AG08395 (cell line): ENCODE measurements around the gene TBC1D19.
"Not testable (repeated sequence)": the region's sequence is repeated elsewhere in the genome, so short reads cannot be mapped to it uniquely, and the experiment has no call there.

ENCODE experiments used
- DNase-seq: peaks from one replicate; pipeline ENCODE4 v3.0.0; 2012; ENCODE audit warnings: mixed read lengths, low spot score

The TBC1D19 gene, protein sequence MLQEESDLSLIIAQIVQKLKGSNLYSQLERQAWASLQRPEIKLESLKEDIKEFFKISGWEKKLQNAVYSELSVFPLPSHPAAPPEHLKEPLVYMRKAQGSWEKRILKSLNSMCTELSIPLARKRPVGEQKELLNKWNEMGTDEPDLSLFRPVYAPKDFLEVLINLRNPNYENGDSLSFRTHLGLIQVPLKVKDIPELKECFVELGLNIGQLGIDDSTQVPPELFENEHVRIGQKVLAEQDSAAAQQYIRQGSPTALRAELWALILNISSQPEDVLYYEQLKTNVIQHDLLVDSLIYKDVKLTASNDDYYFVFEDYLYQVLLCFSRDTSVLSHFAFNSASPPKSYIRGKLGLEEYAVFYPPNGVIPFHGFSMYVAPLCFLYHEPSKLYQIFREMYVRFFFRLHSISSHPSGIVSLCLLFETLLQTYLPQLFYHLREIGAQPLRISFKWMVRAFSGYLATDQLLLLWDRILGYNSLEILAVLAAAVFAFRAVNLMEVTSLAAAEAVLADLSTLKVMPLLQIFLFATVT

GRCh38 chr4:26583865-26584652 lies at the start of gene TBC1D19:
TSS of gene TBC1D19 (plus strand) at chr4:26584084. CDS start at chr4:26584194, 110 bp downstream.
- DNase-seq: peak; percentile 93

DNA sequence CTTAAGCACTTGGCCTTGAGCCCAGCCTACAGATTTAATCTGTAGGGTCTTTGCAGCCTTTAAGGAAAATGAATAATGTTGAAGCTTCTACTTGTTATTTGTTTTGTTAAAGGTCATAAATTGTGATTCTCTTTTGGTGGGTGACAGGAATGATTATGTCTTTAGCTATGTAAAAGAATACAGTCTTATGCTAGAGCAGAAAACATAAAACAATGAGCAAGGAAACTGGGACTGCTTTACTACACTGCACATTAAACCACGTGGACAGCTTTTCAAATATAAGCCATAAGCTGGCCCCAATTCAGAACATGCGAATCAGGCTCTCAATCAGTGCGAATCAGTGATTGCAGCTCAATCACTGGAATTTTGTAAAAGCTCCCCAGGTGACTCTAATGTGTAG lies 40.9 kb upstream of the TBC1D19 start:
- DNase-seq: no peak

DNA sequence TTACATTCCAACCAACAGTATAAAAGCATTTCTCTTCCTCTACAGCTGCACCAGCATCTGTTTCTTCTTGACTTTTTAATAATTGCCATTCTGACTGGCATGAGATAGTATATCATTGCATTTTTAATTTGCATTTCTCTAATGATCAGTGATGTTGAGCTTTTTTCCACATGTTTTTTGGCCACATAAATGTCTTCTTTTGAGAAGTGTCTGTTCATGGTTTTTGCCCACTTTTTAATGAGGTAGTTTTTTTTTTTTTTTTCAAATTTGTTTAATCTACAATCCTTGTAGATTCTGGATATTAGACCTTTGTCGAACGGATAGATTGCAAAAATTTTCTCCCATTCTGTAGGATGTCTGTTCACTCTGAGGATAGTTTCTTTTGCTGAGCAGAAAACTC lies 39.5 kb upstream of the TBC1D19 start:
- no peak for DNase-seq

GRCh38 chr4:26548379-26548778 lies 35.5 kb upstream of the TBC1D19 start:
- DNase-seq: not testable (repeated sequence)

- peak; percentile 94 for DNase-seq
These were observed 26.7 kb upstream of the TBC1D19 start for GRCh38 chr4:26557164-26557563.

GRCh38 chr4:26558166-26558895 lies 25.6 kb upstream of the TBC1D19 start:
- no peak for DNase-seq

- no peak for DNase-seq
These were observed 17.8 kb upstream of the TBC1D19 start for GRCh38 chr4:26566133-26566532.

DNA sequence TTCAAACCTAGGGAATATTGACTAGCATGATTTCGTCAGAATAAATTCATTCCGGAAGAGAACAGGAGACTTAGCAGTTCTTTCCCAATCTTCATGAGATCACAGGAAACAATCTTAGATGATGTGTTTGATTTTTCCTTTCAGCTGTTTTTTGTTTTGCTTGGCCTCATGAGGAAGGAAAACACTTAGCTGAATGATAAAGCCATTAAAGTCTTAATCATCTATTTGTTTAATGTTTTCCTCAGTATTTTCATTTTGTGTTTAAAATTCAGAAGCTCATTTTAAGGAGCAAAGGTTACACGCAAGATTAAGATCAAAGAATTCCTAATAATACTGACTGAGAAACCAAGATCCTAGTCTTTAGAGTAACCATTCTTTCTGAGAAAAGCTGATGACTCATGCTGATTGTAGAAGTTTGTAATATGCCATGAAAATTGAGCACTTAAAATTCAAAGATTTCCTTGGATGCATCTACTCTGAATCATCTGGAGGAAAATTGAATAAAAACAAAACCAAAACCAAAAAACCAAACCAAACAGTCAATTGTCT lies 15.4 kb upstream of the TBC1D19 start:
- DNase-seq: peak; percentile 77

DNA sequence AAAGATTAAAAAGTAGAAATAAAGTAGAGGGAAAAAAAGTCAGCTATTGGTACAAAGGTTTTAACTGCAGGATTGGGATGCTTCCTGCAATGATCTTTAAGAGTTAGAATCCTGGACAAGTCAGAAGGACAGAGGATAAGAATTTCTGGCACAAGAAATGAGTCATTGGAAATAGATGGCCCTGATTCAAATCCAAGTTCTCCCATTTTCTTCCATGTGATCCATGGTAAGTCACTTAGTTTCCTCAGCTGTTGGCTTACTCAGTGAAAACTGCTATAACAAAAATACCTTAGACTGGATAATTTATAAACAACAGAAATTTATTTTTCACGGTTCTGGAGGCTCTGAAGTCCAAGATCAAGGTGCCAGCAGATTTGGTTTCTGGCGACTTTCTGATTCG lies 13.3 kb upstream of the TBC1D19 start:
- DNase-seq: no peak

DNA sequence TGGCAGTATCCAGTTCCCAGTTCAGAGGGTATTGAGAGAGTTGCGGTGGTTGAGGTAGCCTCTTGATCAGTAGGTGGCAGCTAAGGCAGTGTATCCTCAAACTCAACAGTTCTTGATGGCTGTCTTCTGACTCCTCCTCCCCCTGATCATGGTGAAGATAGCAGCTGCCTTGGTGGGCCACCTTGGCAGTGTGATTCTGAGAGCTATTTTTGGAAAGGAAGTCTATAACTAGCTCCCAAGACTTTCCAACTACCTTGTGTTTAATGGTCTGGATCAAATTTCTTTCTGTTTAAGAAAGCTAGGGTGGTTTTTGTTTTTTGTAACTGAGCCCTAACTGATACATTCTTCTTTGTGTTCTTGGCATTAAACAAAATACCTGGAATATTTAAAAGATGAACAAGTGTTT lies 10.5 kb upstream of the TBC1D19 start:
- DNase-seq: no peak

DNA sequence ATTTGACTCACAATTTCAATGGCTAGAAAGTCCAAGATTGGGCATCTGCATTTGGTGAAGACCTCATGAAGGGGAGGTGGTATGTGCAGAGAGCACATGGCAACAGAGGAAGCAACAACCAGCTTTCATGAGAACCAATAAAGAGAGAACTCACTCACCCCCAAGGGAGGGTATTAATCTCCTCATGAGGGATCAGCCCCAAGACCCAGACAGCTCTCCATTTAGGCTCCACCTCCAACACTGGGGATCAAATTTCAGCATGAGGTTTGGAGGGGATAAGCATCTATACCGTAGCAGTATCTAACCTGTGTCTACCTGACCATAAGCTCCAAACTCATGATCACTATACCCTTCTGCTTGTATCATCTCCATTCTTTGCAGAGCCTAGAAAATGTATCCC lies 9.3 kb upstream of the TBC1D19 start:
- no peak for DNase-seq

DNA sequence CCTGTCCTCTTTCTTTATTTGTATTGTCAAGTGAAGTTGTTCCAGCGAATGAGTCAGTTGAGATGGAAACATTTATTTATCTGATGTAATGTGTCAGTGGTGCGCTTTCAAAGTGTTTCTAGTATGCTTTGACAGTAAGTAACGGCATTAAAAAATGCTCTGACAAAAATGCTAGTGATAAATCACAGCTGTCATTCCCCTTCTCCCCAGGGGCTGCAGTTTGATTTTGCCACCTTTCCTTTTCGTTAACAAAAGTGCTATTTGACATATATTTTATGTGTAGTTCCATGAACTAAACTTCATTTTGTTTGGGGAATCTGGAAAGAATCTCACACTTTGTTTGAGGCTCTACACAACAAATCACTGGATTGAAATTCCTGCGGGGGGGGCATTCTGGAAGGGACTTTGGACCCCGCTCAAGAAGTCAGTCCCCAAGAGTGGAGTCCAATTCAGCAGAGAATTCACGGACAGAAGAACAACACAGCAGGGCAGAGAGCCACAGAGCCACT lies 7.6 kb upstream of the TBC1D19 start:
- DNase-seq: peak; percentile 41

GRCh38 chr4:26577066-26577465 lies 6.8 kb upstream of the TBC1D19 start:
- no peak for DNase-seq

DNA sequence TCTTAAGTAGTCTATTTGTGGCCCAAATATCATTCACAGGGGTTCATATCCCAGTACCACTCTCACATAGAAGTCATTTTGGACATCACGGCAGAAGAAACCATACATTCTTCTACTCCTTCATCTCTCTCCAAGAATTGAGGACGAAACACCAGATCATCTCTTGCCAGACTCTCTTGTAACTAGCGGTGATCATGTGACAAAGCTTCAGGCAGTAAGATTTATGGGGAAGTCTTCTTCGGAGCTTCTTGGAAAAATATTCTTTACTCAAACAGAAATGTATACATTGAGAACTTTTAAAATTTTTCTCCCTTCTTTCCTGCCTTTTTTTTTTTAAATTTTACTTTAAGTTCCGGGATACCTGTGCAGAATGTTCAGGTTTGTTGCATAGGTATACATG lies 4.7 kb upstream of the TBC1D19 start:
- no peak for DNase-seq

DNA sequence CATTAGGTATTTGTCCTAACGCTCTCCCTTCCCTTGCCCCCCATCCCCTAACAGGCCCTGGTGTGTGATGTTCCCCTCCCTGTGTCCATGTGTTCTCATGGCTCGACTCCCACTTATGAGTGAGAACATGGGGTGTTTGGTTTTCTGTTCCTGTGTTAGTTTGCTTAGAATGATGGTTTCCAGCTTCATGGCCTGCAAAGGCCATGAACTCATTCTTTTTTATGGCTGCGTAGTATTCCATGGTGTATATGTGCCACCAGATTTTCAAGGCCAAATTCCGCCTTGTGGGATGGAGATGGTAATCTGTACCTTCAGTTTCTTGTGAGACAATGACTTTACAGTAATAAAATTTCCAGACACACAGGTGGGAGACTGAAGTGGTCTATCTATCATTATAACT lies 2.5 kb upstream of the TBC1D19 start:
- not testable (repeated sequence) for DNase-seq

DNA sequence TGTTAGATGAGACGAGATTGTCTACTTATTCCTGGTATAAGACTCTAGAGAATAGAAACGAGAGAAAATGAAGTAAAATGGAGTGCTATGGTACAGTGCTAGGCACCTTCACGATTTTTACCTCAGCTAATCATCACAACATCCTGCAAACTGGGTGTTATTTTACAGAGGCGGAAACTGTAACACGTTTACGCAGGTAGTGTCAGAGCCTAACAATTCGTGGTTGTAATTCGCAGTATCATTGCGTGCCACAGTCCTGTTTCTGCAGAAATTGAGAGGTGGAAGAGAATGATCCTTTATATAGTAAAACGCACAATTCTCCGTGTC lies 383 bp upstream of the TBC1D19 start:
- DNase-seq: no peak

- DNase-seq: no peak
These were observed 841 bp downstream of the TBC1D19 start for GRCh38 chr4:26584725-26585124.

DNA sequence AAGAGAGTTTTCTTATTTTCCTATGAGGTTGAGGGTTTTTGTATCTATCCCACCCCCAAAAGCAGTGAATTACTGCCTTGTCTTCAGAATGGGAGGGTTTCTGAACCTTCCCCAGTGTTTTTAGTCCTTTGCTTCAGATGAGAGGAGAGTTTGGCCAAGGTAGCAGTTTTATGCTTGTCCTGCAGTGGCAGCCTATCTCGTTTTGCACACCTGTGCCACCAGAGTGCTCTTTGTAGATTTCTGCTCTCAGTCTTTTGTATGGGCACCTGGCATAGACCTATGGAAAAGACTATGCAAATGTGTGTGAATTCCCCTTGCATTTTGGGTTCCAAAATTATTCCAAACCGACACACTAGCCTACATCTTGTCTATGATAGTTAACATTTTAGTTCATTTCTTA lies 5.8 kb downstream of the TBC1D19 start:
- DNase-seq: no peak

- no peak for DNase-seq
These were observed 6.8 kb downstream of the TBC1D19 start for GRCh38 chr4:26590639-26591038.

GRCh38 chr4:26593557-26593956 lies 9.7 kb downstream of the TBC1D19 start:
- not testable (repeated sequence) for DNase-seq

DNA sequence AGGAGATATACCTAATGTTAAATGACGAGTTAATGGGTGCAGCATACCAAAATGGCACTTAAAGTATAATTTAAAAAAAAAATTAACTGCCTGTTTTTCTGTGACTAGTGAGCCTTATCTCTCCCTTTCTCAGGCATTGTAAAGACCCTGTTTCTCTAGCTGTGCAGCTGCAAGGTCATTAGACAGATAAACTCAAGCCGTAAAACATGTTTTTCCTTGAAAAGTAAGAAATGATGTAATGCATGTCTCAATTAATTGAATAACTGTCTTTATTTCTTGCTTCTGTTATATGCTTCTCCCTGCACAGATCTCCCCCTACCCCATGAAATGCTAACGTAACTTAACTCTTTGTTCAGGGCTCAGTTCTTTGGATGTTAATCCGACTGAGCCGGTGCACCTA lies 10.5 kb downstream of the TBC1D19 start:
- DNase-seq: no peak

GRCh38 chr4:26594778-26595177 lies 10.9 kb downstream of the TBC1D19 start:
- DNase-seq: no peak
